Neural cell (in vitro differentiated cells): ENCODE measurements around the gene DBP.

Experiments used
- CTCF ChIP-seq: fragments of 450-650 bp; IDR thresholded peaks from 2 replicates; pipeline ENCODE4 v1.5.1; 2014; ENCODE audit warnings: antibody characterized with exemption, mild to moderate bottlenecking, moderate library complexity; ENCODE audit not compliant: poor library complexity, severe bottlenecking
- EZH2 ChIP-seq: fragments of 200-600, 300-800 bp; shearing (Covaris generic), sonication (generic); IDR thresholded peaks from 2 replicates; pipeline ENCODE4 v1.6.1; 2014; ENCODE audit warnings: antibody characterized with exemption, low read length, borderline replicate concordance, mild to moderate bottlenecking; ENCODE audit not compliant: insufficient read depth, poor library complexity, severe bottlenecking
- POLR2AphosphoS5 ChIP-seq: IDR thresholded peaks from 2 replicates; pipeline ENCODE4 v1.6.1; 2012

GRCh38 chr19:48665786-48666185 lies 28.6 kb upstream of the DBP start:
- no peak for TF ChIP-seq POLR2AphosphoS5
- no peak for TF ChIP-seq CTCF
- no peak for TF ChIP-seq EZH2
